NCI-H2029 (cell line): ENCODE results near the gene TMEM158.

Source experiments
- DNase-seq: peaks from one replicate; lab custom pipeline; 2025; lab: John Stamatoyannopoulos, UW

The TMEM158 gene

DNA sequence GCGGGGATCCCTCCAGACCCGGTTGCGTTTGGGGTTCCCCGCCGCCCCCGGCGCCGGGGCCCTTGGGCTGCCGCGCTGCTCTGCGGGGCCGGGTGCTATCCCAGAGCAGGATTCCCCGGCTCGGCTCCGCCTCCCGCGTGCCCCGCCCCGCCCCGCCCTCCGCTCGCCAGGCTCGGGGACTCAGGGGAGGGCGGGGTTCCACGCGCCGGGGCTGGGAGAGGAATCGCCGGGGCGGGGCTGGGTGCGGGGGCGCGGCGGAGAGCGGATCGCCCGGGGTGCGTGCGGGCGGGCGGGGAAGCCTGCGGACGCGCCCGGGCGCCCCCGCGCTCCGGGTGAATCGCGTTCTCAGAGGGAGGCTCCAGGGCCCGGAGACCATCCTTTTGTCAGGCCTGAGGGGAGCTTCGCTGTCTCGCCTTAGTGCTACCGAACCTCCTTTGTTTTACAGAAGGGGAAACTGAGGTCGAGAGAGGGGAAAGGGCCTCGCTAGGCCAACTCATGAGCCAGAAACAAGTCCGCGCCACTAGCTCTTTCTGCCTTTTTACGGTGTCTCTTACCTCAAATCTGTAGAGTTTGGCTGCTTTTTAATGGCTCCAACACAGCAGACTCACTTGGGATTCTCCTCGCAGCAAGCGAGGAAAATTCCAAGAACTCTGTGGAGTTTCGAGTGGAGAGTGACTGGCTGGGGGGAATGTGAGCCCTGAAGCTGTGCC is at the start of gene TMEM158:
TMEM158 (minus strand) TSS at position 82 of the 710 bp plus-strand sequence. CDS start 260 bp downstream, outside the sequence.
- peak; percentile 26 for DNase-seq

- peak; percentile 31 for DNase-seq
These were observed 49.1 kb upstream of the TMEM158 start for GRCh38 chr3:45275006-45275704.

- peak; percentile 43 for DNase-seq
These were observed 47.8 kb upstream of the TMEM158 start for GRCh38 chr3:45273681-45274515.

DNA sequence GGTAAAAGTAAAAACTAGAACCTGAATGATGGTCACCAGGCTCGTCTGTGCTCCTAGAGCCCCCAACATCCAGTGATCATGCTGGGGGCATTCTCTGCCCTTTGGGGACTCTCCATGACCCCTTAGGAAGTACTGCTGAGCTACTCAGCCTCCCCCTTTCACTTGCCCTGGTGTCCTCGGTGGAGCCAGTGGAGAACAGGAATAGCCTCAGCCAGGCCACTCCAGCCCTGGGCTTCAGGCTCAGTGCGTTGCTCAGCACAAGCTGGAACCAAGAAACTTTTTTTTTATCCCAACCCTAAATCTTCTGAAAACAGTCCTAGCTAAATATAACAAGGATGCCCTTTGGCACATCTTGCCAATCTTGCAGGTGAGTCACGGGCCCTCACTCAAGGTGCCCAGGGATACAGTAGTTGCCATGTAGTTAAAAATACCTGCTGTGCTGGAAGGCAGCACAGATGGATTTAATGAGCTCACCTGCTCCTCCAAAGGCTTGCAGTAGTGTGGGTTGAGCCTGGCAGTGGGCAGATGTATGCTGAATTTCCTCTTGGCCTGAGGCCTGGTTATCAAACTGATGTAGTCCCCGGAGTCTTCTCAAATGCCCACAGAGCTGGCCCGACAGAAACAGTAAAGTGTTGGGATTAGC is 46.9 kb upstream of the TMEM158 start:
- peak; percentile 67 for DNase-seq

GRCh38 chr3:45272032-45272810 is 46.1 kb upstream of the TMEM158 start:
- peak; percentile 15 for DNase-seq

DNA sequence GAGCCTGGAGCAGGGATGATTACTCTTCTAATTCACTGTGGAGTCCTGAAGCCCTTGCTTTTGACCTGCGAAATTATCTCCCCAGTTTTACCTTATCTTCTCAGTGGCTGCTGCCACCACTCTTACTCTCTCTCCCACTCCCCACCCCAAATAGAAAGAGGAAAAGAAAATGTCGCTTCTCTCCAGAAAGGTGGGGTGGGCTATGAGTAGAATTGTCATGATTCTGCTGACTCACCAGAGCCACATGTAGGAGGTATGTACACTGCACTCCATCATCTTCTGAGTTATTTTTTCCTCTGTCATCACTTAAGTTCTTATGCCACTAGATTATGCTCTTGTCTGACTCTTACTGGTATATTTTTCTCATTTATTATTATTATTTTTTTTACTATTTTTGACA is 43.9 kb upstream of the TMEM158 start:
- DNase-seq: peak; percentile 48

- DNase-seq: no peak
These were observed 41.0 kb upstream of the TMEM158 start for GRCh38 chr3:45267097-45267496.

GRCh38 chr3:45261333-45262110 is 35.4 kb upstream of the TMEM158 start:
- no peak for DNase-seq

- DNase-seq: no peak
These were observed 33.0 kb upstream of the TMEM158 start for GRCh38 chr3:45259133-45259532.

- no peak for DNase-seq
These were observed 32.2 kb upstream of the TMEM158 start for GRCh38 chr3:45258317-45258716.

GRCh38 chr3:45253316-45253715 is 27.2 kb upstream of the TMEM158 start:
- DNase-seq: no peak

- no peak for DNase-seq
These were observed 26.7 kb upstream of the TMEM158 start for GRCh38 chr3:45252826-45253225.

DNA sequence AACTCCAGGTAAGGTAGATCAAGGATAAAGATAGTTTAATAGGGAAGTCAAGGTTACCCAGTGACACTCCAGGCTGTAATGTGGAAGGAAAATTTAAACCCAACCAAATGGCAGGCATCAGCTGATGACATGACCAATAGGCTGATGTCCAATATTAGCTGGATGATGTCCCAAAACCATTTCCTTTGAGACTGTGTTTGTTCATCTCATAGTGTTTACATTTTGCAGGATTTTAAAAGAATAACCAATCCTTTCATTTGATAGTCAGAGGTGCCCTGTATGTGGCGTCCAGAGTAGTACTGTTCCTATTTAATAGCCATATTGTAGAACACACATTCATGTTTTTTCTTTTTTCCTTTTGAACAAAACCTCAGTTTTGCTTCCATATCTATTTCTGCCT is 23.3 kb upstream of the TMEM158 start:
- DNase-seq: peak; percentile 47

DNA sequence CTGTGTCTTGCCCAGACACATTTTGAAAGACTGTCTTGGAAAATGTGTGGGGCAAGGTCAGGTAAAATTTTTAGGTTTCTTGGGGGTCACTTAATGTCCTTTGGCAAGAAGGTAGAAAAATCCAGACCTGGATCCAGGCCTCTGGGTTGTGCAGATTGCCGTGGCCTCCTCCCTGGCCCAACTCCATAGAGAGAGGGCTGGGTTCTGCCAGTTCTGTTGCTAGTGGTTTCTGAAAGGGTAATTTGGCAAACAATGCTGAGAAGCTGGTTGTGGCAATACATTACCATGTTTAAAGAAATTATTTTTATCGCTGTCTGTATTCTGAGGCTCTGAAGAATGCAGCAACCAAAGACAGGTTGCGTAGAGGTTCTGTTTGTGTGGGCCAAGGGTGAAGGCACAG is 20.2 kb upstream of the TMEM158 start:
- DNase-seq: no peak

DNA sequence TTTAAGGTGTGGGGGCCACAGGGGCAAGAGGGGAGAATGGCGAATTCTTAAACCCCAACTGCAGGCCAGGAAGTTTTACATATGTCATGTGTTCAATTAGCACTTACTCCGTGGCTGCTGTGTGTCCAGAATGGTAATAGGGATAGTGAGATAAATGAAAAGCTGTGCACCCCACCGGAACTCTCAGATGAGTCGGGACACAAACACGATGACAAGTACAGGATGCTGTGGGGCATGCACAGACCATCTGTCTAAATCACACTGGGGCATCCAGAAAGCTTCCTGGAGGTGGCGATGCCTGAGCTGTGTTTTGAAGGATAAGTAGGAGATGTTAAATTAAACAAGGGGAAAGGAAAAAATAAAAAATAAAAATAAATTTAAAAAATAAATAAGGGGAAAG is 18.3 kb upstream of the TMEM158 start:
- no peak for DNase-seq

GRCh38 chr3:45241206-45241605 is 15.1 kb upstream of the TMEM158 start:
- peak; percentile 11 for DNase-seq

DNA sequence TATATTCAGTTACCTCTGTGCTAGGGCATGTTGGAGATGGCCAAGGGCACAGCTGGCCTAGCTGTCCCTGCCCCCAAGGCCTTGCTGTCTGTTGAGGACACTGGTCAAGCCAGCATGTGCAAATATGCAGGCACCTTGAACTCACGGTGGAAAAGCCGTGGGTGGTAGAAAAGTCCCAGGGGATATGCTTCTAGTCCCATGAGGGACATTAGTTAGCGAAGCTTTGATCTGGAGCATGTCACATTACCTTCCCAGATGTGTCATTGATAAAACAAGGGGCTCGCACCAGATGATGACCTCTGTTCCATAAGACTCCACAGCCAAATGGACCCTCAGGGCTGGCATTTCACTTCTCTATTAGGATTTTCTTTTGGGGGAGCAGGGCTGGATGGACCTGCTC is 14.2 kb upstream of the TMEM158 start:
- DNase-seq: no peak

GRCh38 chr3:45239254-45239653 is 13.2 kb upstream of the TMEM158 start:
- no peak for DNase-seq

GRCh38 chr3:45236964-45237363 is 10.9 kb upstream of the TMEM158 start:
- DNase-seq: peak; percentile 8

DNA sequence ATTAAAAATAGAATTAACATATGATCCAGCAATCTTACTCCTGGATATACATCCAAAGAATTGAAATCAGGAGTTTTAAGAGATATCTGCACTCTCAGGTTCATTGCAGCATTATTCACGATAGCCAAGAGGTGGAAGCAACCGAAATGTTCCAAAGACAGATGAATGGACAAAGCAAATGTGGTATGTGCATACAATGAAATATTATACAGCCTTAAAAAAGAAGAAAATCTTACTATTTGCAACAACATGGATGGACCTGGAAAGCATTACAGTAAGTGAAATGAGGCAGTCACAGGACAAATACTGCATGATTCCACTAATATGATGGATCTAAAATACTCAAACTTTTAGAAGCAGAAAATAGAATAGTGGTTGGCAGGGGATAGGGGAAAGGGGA is 9.3 kb upstream of the TMEM158 start:
- no peak for DNase-seq

- no peak for DNase-seq
These were observed 8.2 kb upstream of the TMEM158 start for GRCh38 chr3:45234250-45234649.
